Nephron (organoid): ENCODE data around the gene ALOX15.

Experiments
- H3K27ac Mint-ChIP-seq, 3 experiments: 2 replicates each; pipeline ENCODE4 v1.8.0; 2020; ENCODE audit warnings: mixed read lengths in 3 of 3, mild to moderate bottlenecking in 2 of 3, moderate library complexity in 1 of 3
- H3K27me3 Mint-ChIP-seq: 2 replicates; pipeline ENCODE4 v1.8.0; 2021; ENCODE audit warnings: low read depth, mild to moderate bottlenecking, moderate library complexity, mixed read lengths
- H3K36me3 Mint-ChIP-seq: 2 replicates; pipeline ENCODE4 v1.8.0; 2020; ENCODE audit warnings: low read depth, mixed read lengths
- H3K4me1 Mint-ChIP-seq: 2 replicates; pipeline ENCODE4 v1.8.0; 2020; ENCODE audit warnings: mixed read lengths
- H3K4me3 Mint-ChIP-seq, 3 experiments: 2 replicates each; pipeline ENCODE4 v1.8.0; 2020; ENCODE audit warnings: mild to moderate bottlenecking in 3 of 3, mixed read lengths in 3 of 3, moderate library complexity in 2 of 3
- H3K9me3 Mint-ChIP-seq: 2 replicates; pipeline ENCODE4 v1.8.0; 2020; ENCODE audit warnings: mixed read lengths
- CTCF ChIP-seq, 3 experiments: fragments of 200-600 bp; sonication (generic); IDR thresholded peaks; one replicate each; pipeline ENCODE4 v1.5.0; 2021; ENCODE audit warnings: antibody characterized with exemption in 3 of 3; ENCODE audit not compliant: unreplicated experiment in 3 of 3

ALOX15 gene

GRCh38 chr17:4672055-4672630, 30.7 kb upstream of the ALOX15 start:
- no peak for TF ChIP-seq CTCF (IDR thresholded peaks at IDR 0.05; ENCODE audit: unreplicated experiment in 3 of 3)
- no peak overlapping the region for H3K27ac Mint-ChIP-seq
- no peak overlapping the region for H3K4me3 Mint-ChIP-seq
- H3K36me3 Mint-ChIP-seq = peaks cover 61% of the 10 kb centered on the region
- no peaks in the 10 kb centered on the region for H3K27me3 Mint-ChIP-seq
- no peaks in the 10 kb centered on the region for H3K4me1 Mint-ChIP-seq
- no peaks in the 10 kb centered on the region for H3K9me3 Mint-ChIP-seq

- H3K27me3 Mint-ChIP-seq = peaks cover 4% of the 10 kb centered on the region
- no peaks in the 10 kb centered on the region for H3K9me3 Mint-ChIP-seq
- no peak overlapping the region for H3K4me3 Mint-ChIP-seq
- no peaks in the 10 kb centered on the region for H3K4me1 Mint-ChIP-seq
- H3K27ac Mint-ChIP-seq = no peak overlapping the region
- TF ChIP-seq CTCF (IDR thresholded peaks at IDR 0.05; ENCODE audit: unreplicated experiment in 3 of 3) = no peak
- peaks cover 24% of the 10 kb centered on the region for H3K36me3 Mint-ChIP-seq
These were observed 25.7 kb upstream of the ALOX15 start for GRCh38 chr17:4667166-4667565.

GRCh38 chr17:4666296-4666695, 24.8 kb upstream of the ALOX15 start:
- no peaks in the 10 kb centered on the region for H3K9me3 Mint-ChIP-seq
- no peak for TF ChIP-seq CTCF (IDR thresholded peaks at IDR 0.05; ENCODE audit: unreplicated experiment in 3 of 3)
- peaks cover 4% of the 10 kb centered on the region for H3K27me3 Mint-ChIP-seq
- H3K4me3 Mint-ChIP-seq = no peak overlapping the region
- H3K4me1 Mint-ChIP-seq = no peaks in the 10 kb centered on the region
- peaks cover 16% of the 10 kb centered on the region for H3K36me3 Mint-ChIP-seq
- no peak overlapping the region for H3K27ac Mint-ChIP-seq

GRCh38 chr17:4665027-4665426, 23.5 kb upstream of the ALOX15 start:
- peaks cover 8% of the 10 kb centered on the region for H3K27me3 Mint-ChIP-seq
- H3K36me3 Mint-ChIP-seq = peaks cover 7% of the 10 kb centered on the region
- no peaks in the 10 kb centered on the region for H3K4me1 Mint-ChIP-seq

GRCh38 chr17:4664230-4664629, 22.8 kb upstream of the ALOX15 start:
- no peak overlapping the region for H3K27ac Mint-ChIP-seq
- TF ChIP-seq CTCF (IDR thresholded peaks at IDR 0.05; ENCODE audit: unreplicated experiment in 3 of 3) = no peak
- H3K36me3 Mint-ChIP-seq = no peaks in the 10 kb centered on the region
- H3K4me3 Mint-ChIP-seq = no peak overlapping the region
- no peaks in the 10 kb centered on the region for H3K4me1 Mint-ChIP-seq
- no peaks in the 10 kb centered on the region for H3K9me3 Mint-ChIP-seq
- peaks cover 8% of the 10 kb centered on the region for H3K27me3 Mint-ChIP-seq

More at GRCh38 chr17:4665027-4665426, 23.5 kb upstream of the ALOX15 start:
- no peak for TF ChIP-seq CTCF (IDR thresholded peaks at IDR 0.05; ENCODE audit: unreplicated experiment in 3 of 3)
- no peak overlapping the region for H3K27ac Mint-ChIP-seq
- H3K4me3 Mint-ChIP-seq = no peak overlapping the region
- no peaks in the 10 kb centered on the region for H3K9me3 Mint-ChIP-seq

GRCh38 chr17:4663711-4664110, 22.2 kb upstream of the ALOX15 start:
- H3K27me3 Mint-ChIP-seq = peaks cover 8% of the 10 kb centered on the region
- H3K9me3 Mint-ChIP-seq = no peaks in the 10 kb centered on the region
- H3K4me3 Mint-ChIP-seq = no peak overlapping the region
- no peaks in the 10 kb centered on the region for H3K4me1 Mint-ChIP-seq
- H3K36me3 Mint-ChIP-seq = no peaks in the 10 kb centered on the region
- no peak overlapping the region for H3K27ac Mint-ChIP-seq
- no peak for TF ChIP-seq CTCF (IDR thresholded peaks at IDR 0.05; ENCODE audit: unreplicated experiment in 3 of 3)
